Cardiac septum (tissue), 1 donor: Measurements from ENCODE around the gene YIPF1. TPM values are rescaled to one million over a fixed set of nuclear protein-coding genes. Genes with fewer than 3 reads are reported as not detected.
"Not testable (repeated sequence)": the region's sequence is repeated elsewhere in the genome, so short reads cannot be mapped to it uniquely, and the experiment has no call there.

Experiments
- DNase-seq: peaks from one replicate; pipeline ENCODE4 v3.0.0-alpha.2; 2020; ENCODE audit warnings: low spot score
- intact Hi-C: fragments of 100-400 bp; cut with DNase I; formaldehyde crosslinking; loops from one replicate; pipeline ENCODE4 v1.14.0; 2022
- total RNA-seq: library from RNA; stranded (reverse); fragmentation: NEBNext Ultra II Directional; extraction: Animal tissue kit (Norgen Biotek cat#: 25700); gene quantifications from one replicate; pipeline ENCODE4 v1.2.1, GENCODE V29; 2021
- donor health status: DM: no; HTN: no; CAD: no.

Gene YIPF1
- total RNA-seq, 1 donor from 2014 or later: 13.4 TPM

DNA sequence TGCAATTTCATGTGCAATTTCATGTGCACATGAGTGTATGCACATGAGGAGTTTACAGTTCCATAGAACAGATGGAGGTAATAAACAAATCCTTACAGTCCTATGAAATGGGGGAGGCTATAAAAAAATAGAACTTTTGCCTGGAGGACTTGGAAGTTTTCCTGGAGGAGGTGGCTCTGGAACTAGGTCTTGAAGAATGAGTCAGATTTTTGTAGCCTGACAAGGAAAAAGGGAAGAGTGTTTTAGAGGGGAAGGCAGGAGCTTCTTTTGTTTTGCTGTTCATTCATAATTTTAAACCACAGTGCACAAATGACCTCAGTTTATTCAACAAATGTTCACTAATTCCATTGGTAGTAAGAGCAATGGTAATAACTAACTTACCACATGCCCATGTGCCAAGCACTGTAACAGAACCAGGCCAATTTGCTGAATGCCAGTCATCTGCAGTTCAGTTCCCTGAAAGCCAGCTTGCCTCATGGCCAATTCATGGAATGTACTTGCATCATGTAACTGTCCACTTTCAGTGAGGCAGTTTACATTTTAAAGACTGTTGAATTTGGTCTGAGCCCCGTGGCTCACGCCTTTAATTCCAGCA, 7.1 kb upstream of the YIPF1 start:
- DNase-seq: no peak
- intact Hi-C loops: no loop called here

- intact Hi-C loops: no loop called here
Observed at GRCh38 chr1:53895421-53895820, 5.8 kb upstream of the YIPF1 start.

GRCh38 chr1:53894644-53895043, 5.0 kb upstream of the YIPF1 start:
- intact Hi-C loops: no loop called here
- DNase-seq: no peak

More at GRCh38 chr1:53895421-53895820, 5.8 kb upstream of the YIPF1 start:
- DNase-seq: no peak

DNA sequence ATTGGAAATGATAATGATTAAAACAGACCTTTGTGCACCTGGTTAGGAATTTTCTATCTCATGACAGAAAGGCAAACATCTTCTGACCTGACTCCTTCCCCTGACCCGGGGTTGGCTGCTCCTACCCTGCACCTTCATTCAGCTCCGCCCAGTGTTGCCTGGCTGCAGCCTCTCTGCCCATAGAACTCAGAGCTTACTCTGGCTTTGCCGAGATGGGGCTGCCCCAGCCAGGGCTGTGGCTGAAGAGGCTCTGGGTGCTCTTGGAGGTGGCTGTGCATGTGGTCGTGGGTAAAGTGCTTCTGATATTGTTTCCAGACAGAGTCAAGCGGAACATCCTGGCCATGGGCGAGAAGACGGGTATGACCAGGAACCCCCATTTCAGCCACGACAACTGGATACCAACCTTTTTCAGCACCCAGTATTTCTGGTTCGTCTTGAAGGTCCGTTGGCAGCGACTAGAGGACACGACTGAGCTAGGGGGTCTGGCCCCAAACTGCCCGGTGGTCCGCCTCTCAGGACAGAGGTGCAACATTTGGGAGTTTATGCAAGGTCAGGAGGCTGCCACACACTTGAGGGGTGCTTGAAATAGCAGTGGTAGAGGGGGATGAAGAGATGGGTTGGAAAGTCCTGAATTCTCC, 4.5 kb upstream of the YIPF1 start, which contains the start of gene DIO1:
Gene DIO1 (plus strand): TSS at position 189 of the 638 bp plus-strand sequence. CDS start 24 bp downstream, at position 213.
- no peak for DNase-seq
- intact Hi-C loops: no loop called here

DNA sequence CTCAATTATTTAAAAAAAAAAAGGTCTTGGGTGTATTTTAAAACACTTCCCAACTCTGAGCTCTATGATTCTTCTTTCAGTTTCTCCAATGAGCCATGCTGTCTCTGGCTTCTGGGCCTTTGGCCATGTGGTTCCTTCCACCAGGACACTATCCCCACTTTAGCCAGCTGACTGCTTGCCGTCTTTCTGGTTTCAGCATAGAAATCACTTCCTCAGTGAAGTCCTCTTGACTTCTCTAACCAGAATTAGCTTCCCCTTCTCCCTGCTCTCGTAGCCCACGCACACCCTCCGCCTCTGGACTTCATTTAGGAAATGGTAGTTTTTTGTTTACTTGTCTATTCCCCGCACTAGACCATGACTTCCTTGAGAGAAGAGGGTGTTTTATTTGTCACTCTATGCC, 3.3 kb upstream of the YIPF1 start:
- no peak for DNase-seq
- intact Hi-C loops: no loop called here

DNA sequence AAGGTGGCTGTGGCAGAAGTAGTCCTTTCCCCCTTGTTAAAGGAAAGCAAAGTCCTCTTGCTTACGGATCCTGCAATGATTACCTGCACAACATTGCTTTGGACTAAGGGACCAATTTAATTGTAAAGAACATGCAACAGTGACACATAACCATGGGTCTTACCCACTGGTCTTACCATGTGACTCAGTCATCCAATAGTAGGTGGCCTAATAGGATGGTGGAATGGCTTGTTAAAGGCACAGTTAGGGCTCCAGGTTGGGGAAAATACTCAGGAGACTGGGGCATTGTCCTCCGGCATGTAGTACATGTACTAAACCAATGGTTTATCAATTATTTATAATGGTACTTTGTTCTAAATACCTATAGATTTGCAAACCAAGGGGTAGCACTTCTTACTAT, 2.1 kb upstream of the YIPF1 start:
- no peak for DNase-seq
- intact Hi-C loops: no loop called here

DNA sequence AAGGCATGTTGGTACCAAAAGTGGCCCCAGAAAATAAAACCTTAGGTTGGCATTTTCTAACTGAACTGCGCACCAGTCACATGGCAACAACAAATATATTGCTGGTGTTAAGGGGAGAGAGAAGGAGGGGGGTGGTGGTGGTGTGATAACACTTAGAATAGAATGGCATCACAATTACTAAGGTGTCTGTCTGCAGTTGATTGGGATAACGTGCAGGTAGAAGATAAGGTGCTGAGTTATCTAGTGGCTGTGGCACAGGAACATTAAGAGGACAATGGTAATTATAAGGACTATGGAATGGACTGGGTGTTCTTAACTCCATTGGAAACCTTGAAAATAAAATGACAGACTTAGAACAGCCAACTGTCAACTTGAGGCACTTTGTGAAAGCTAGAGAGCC, 1.4 kb upstream of the YIPF1 start:
- DNase-seq: no peak
- intact Hi-C loops: no loop called here

GRCh38 chr1:53890522-53890941, 935 bp upstream of the YIPF1 start:
- intact Hi-C loops: no loop called here
- no peak for DNase-seq

GRCh38 chr1:53888681-53889080, 916 bp downstream of the YIPF1 start:
- intact Hi-C loops: loop anchor here (1.0 to 10.0 kb wide), 3 partner anchors 57 to 516 kb away; partner anchors contain the start of genes IFT25, SSBP3, TCEANC2 and TMEM59

DNA sequence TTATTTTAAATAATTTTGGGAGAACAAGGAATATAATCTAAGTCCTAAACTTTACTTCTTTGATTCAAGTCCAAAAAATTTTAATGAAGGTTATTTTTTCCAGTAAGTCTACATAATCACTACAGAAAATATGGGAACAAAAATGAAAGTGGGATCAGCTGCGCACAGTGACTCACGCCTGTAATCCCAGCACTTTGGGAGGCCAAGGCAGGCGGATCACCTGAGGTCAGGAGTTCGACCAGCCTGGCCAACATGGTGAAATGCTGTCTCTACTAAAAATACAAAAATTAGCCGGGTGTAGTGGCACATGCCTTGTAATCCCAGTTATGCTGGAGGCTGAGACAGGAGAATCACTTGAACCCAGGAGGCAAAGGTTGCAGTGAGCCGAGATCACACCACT, 6.0 kb downstream of the YIPF1 start:
- DNase-seq: not testable (repeated sequence)

More at GRCh38 chr1:53888681-53889080, 916 bp downstream of the YIPF1 start:
- DNase-seq: no peak

DNA sequence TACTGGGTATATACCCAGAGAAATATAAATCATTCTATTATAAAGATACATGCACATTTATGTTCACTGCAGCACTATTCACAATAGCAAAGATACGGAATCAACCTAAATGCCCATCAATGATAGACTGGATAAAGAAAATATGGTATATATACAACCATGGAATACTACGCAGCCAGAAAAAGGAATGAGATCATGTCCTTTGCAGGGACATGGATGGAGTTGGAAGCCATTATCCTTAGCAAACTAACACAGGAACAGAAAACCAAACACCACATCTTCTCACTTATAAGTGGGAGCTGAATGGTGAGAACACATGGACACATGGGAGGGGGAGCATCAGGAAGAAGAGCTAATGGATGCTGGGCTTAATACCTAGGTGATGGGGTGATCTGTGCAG, 7.7 kb downstream of the YIPF1 start:
- DNase-seq: not testable (repeated sequence)
- intact Hi-C loops: loop anchor here (10.0 kb wide), 1 partner anchor 523 kb away; the partner anchor contains the start of gene SSBP3

More for the DNA sequence above, 6.0 kb downstream of the YIPF1 start:
- intact Hi-C loops: loop anchor here (10.0 kb wide), 1 partner anchor 521 kb away; the partner anchor contains the start of gene SSBP3

DNA sequence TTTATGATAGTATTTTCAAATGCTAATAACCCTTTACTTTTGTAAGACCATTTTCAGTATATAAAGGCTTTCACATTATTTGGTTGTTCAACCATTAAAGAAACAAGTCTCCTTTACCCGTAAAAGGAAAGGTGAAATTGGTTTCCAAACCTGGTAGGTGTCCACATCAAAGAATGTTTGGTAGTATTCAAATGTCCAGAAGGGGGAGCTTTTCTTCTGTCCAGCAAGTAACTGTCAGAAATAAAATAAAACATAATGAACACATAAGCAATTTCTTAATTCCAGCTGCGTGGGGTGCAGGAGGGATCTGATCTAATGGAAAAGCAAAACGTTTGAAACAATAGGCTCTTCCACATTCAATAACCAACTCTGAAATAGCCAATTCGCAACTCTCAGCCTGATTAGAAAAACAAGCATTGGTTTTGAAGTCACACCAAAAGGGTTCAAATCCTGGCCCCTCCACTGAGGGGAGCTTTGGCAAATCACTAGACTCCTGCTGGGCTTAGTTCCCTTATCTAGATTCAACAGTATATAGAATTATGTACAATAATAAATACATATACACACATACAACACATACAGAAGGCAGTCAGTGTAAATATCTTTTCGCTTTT, 11.0 kb downstream of the YIPF1 start:
- no peak for DNase-seq
- intact Hi-C loops: no loop called here

GRCh38 chr1:53875150-53875549, 14.4 kb downstream of the YIPF1 start:
- DNase-seq, intact Hi-C loops: not testable (repeated sequence)

GRCh38 chr1:53871773-53872484, 17.7 kb downstream of the YIPF1 start:
- intact Hi-C loops: no loop called here
- no peak for DNase-seq

- intact Hi-C loops: no loop called here
- DNase-seq: no peak
Observed at GRCh38 chr1:53871221-53871620, 18.4 kb downstream of the YIPF1 start.

DNA sequence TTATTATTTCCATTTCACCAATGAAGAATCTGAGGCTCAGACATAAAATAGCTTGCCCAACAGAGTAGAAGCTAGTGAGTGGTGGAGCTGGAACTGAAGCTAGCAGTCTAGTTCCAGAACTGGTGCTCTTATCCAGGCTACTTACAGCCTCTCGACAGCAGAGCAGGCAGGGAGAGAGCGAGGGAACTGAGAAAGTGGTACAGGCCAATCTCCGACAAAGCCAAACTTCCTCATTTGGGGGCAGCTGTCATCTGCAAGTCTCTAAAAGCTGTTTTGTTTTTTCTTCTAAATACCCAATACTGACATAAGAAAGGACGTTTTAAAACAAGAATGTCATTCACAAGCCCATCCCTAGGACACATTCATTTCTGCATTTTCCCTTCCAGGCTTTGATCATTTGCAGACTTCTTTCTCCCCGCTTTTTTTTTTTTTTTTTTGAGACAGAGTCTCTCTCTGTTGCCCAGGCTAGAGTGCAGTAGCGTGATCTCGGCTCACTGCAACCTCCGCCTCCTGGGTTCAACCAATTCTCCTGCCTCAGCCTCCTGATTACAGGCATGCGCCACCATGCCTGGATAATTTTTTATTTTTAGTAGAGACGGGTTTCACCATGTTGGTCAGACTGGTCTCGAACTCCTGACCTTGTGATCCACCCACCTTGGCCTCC, 20.0 kb downstream of the YIPF1 start:
- no peak for DNase-seq
- intact Hi-C loops: no loop called here

DNA sequence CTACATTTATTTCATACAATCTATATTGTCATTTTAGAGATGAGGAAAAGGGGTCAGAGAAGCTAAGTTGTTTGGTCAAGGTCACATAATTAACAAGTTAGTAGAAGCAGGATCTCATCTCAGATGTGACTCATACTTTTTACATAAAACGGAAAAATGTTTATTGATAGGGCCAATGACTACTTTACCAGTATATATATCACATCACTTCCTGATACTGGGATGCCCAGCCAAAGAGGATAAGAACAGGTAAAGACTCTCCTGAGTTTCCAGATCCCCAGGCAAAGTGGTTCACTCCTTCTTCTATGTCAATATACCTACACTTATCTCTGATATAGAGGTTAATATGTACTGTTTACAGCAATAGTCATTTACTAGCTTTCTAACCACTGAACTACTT, 21.0 kb downstream of the YIPF1 start:
- intact Hi-C loops: no loop called here
- no peak for DNase-seq

- no peak for DNase-seq
- intact Hi-C loops: no loop called here
Observed at GRCh38 chr1:53862507-53862906, 27.1 kb downstream of the YIPF1 start.

DNA sequence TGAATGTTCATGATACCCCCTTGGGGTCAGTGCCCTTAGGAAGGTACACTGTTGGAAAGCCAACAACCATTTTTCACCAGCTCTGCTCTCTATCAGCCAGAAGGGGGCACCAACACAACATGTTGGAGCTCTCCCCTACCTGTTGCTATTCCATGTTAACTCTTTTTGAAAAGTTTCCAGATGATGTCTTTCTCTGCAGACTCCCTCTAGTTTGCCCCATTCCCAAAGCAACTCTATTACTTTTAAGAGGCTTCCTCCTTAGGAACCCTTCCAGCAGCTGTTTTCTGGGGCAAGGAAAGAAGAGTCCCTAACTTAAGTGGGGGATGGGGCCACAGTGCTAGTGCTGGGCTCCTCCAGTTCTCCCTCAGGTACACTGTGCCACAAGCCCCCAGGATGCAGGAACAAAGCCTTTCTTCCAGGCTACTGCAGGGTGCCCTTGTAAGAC, 28.6 kb downstream of the YIPF1 start:
- no peak for DNase-seq
- intact Hi-C loops: loop anchor here (2.0 kb wide), 1 partner anchor 950 kb away; no protein-coding TSS in a partner anchor
